Neuronal stem cell (in vitro differentiated cells): ENCODE data around the gene TSEN54.

Experiments
- DNase-seq: peaks from one replicate; pipeline ENCODE4 v3.0.0-alpha.2; 2013; ENCODE audit warnings: low spot score
- H2AFZ ChIP-seq: one replicate; pipeline ENCODE4 v1.6.1; 2013; ENCODE audit warnings: mild to moderate bottlenecking, low read length, inconsistent platforms
- H2AK5ac ChIP-seq: 2 replicates; pipeline ENCODE4 v1.6.1; 2013; ENCODE audit warnings: low read depth, mild to moderate bottlenecking, inconsistent platforms, low read length, moderate library complexity, mixed read lengths
- H2BK120ac ChIP-seq: 2 replicates; pipeline ENCODE4 v1.6.1; 2013; ENCODE audit warnings: low read depth, mild to moderate bottlenecking, inconsistent platforms, low read length, moderate library complexity, mixed read lengths
- H2BK12ac ChIP-seq: one replicate; pipeline ENCODE4 v1.6.1; 2013; ENCODE audit warnings: low read length, inconsistent platforms
- H2BK15ac ChIP-seq: 2 replicates; pipeline ENCODE4 v1.6.1; 2013; ENCODE audit warnings: mild to moderate bottlenecking, low read length, inconsistent platforms, mixed read lengths
- H2BK5ac ChIP-seq: one replicate; pipeline ENCODE4 v1.6.1; 2013; ENCODE audit warnings: inconsistent platforms, mild to moderate bottlenecking, low read length, moderate library complexity
- H3K14ac ChIP-seq: one replicate; pipeline ENCODE4 v1.6.1; 2013; ENCODE audit warnings: low read length, inconsistent platforms
- H3K18ac ChIP-seq: 2 replicates; pipeline ENCODE4 v1.6.1; 2013; ENCODE audit warnings: low read length, inconsistent platforms
- H3K23ac ChIP-seq: 2 replicates; pipeline ENCODE4 v1.6.1; 2013; ENCODE audit warnings: low read depth, mild to moderate bottlenecking, mixed read lengths, low read length, inconsistent platforms; ENCODE audit not compliant: poor library complexity
- H3K27ac ChIP-seq: replicated peaks from 3 replicates; pipeline ENCODE4 v1.5.1; 2013; ENCODE audit warnings: low read length, inconsistent platforms
- H3K27me3 ChIP-seq, 3 experiments: 2 replicates each; pipeline ENCODE4 v1.6.1; 2013; ENCODE audit warnings: low read length in 3 of 3, mild to moderate bottlenecking in 2 of 3, inconsistent platforms in 1 of 3, low read depth in 1 of 3, mixed read lengths in 1 of 3, moderate library complexity in 1 of 3; ENCODE audit not compliant: control insufficient read depth in 3 of 3, insufficient read depth in 3 of 3
- H3K36me3 ChIP-seq, 2 donors: replicated peaks in 1 of 2; 2 replicates each; pipeline ENCODE4 v1.6.1; 2013; ENCODE audit warnings: low read length in 2 of 2; ENCODE audit not compliant: control insufficient read depth in 2 of 2, insufficient read depth in 2 of 2
- H3K4ac ChIP-seq: 2 replicates; pipeline ENCODE4 v1.6.1; 2013; ENCODE audit warnings: inconsistent platforms, mild to moderate bottlenecking, low read length, moderate library complexity
- H3K4me1 ChIP-seq, 2 donors: 1 replicate in 1 of 2; 2 replicates in 1 of 2; pipeline ENCODE4 v1.6.1; 2013; ENCODE audit warnings: low read length in 2 of 2, low read depth in 1 of 2; ENCODE audit not compliant: control insufficient read depth in 2 of 2, insufficient read depth in 1 of 2
- H3K4me2 ChIP-seq: one replicate; pipeline ENCODE4 v1.6.1; 2013; ENCODE audit warnings: mild to moderate bottlenecking, low read length, inconsistent platforms; ENCODE audit not compliant: insufficient read depth, poor library complexity, severe bottlenecking
- H3K4me3 ChIP-seq, 2 donors: 2 replicates each; pipeline ENCODE4 v1.5.1; 2013; ENCODE audit warnings: low read length in 2 of 2, mild to moderate bottlenecking in 2 of 2, inconsistent platforms in 1 of 2, moderate library complexity in 1 of 2
- H3K79me1 ChIP-seq: one replicate; pipeline ENCODE4 v1.6.1; 2013; ENCODE audit warnings: low read depth, mild to moderate bottlenecking, inconsistent platforms, low read length, moderate library complexity
- H3K9ac ChIP-seq: one replicate; pipeline ENCODE4 v1.6.1; 2013; ENCODE audit warnings: mild to moderate bottlenecking, low read depth, low read length, inconsistent platforms; ENCODE audit not compliant: poor library complexity
- H3K9me3 ChIP-seq, 2 donors: replicated peaks in 1 of 2; 2 replicates each; pipeline versions ENCODE3 to v1.6.1; 2013; ENCODE audit warnings: low read length in 2 of 2, mild to moderate bottlenecking in 2 of 2, inconsistent platforms in 1 of 2, low read depth in 1 of 2, mixed read lengths in 1 of 2, moderate library complexity in 1 of 2; ENCODE audit not compliant: control insufficient read depth in 2 of 2, insufficient read depth in 1 of 2
- H4K8ac ChIP-seq: one replicate; pipeline ENCODE4 v1.6.1; 2013; ENCODE audit warnings: low read depth, mild to moderate bottlenecking, inconsistent platforms, low read length, moderate library complexity
- H4K91ac ChIP-seq: one replicate; pipeline ENCODE4 v1.6.1; 2013; ENCODE audit warnings: low read length, low read depth, mild to moderate bottlenecking, inconsistent platforms; ENCODE audit not compliant: poor library complexity
- WGBS, 2 donors: extraction: QIAGEN DNeasy Blood & Tissue Kit; methylation state at CpG; one replicate each; pipeline ENCODE4 v1.1.7; 2013; ENCODE audit warnings: missing lambda C conversion rate in 2 of 2, mixed read lengths in 1 of 2; ENCODE audit not compliant: insufficient read length in 2 of 2, insufficient replicate concordance in 1 of 2; ENCODE audit errors: extremely low coverage in 2 of 2; 5-methylcytosine and 5-hydroxymethylcytosine counted together

The TSEN54 gene

DNA sequence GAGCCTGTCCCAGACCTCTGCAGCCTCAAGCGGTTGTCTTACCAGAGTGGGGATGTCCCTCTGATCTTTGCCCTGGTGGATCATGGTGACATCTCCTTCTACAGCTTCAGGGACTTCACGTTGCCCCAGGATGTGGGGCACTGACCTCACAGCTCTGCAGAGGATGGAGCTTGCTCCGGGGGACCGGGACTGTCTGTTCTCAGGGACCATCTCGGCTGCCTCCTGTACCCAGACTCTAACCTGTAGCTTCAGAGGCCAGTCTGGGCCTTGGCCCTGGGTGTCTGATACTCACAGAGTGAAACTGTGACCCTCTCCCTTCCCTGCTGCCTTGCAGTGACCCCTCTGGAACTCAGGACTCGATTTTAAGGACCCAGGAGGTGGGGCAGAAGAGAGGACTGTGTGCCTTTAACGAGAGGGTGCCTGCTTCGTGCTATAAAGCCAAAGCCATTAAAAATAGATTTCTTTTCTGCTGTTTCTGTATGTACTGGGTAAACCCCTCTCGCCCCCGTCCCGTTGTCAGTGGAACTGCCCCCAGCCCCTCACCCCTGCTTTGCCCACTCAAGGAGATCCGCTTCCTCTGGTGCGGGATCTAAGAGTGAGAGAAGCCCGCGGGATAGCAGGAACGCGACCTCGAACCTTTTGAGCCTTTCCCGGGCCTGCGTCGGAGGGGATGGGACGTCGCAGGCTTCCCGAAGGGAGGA is 8.1 kb downstream of the TSEN54 start:
- peak overlapping the region; percentile 12 for H2AK5ac ChIP-seq
- H3K27ac ChIP-seq = no peak overlapping the region
- no peaks in the 10 kb centered on the region for H3K9me3 ChIP-seq
- no peak overlapping the region for H2AFZ ChIP-seq
- H4K8ac ChIP-seq = no peak overlapping the region
- no peak for DNase-seq
- no peak overlapping the region for H3K4ac ChIP-seq
- H2BK5ac ChIP-seq = peak overlapping the region; percentile 53
- peaks cover 0 to 16% (median 6%) of the 10 kb centered on the region in 3 experiments for H3K27me3 ChIP-seq
- H3K23ac ChIP-seq = peak overlapping the region; percentile 98
- no peak overlapping the region for H4K91ac ChIP-seq
- no peak overlapping the region for H3K14ac ChIP-seq
- H3K4me3 ChIP-seq = peak overlapping the region in 1 of 2 donors; percentile 88
- H3K79me1 ChIP-seq = peaks cover 4% of the 10 kb centered on the region
- H2BK120ac ChIP-seq = no peak overlapping the region
- H3K9ac ChIP-seq = peak overlapping the region; percentile 77
- peaks cover 0 to 5% of the 10 kb centered on the region in 2 donors for H3K4me1 ChIP-seq
- H2BK15ac ChIP-seq = peak overlapping the region; percentile 58
- no peak overlapping the region for H2BK12ac ChIP-seq
- peak overlapping the region; percentile 59 for H3K18ac ChIP-seq
- H3K4me2 ChIP-seq = peak overlapping the region; percentile 96
- no CpG with 5 or more reads among the region's 24 CpGs for WGBS, 2 donors
- H3K36me3 ChIP-seq = peaks cover 23 to 41% of the 10 kb centered on the region in 2 donors

DNA sequence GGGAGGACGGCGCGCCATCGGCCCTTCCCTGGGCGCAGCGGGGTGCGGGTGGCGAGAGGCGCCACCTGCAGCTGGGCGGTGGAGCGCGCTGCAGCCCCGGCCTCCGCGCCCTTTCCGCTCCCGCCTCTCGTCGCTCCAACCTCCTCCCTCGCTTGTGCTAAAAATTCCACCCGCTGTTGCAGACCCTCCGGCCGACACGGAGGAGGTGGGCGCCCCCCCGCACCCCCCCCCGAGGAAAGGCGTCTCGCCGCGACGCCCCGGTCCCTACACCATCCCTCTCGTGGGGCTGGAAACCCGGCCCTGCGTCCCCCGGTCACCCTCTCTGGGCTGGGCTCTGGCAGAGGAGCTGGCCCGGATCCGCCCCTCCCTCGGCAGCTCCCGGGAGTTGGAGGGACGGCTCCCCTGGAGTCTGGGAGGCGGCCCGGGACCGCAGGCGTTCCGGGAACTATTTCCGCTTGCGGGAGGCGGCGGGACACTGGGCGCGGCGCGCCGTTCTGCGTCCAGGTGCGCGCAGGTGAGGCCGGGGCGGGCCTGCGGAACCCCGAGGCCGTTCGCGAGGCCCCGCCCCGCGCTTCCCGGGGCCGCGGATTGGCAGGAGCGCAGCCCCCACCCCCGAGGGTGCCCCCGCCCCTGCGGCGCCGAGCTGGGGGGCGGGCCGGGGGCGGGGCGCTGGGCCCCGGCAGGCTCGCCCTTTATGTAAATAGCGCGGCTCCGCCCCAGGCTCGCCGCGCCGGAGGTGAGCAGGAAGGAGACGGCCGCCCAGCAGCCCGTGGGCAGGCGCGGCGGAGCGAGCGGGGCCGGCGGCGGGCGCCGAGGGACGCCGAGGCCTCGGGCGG is 8.9 kb downstream of the TSEN54 start, which contains the start of gene LLGL2:
TSS of gene LLGL2 (plus strand) at position 728 of the 836 bp plus-strand sequence. CDS start 17,730 bp downstream, outside the sequence.
- H3K4me3 ChIP-seq = peak within 1 kb of the TSS in 1 of 2 donors; percentile 88
- peak; percentile 84 for DNase-seq

DNA sequence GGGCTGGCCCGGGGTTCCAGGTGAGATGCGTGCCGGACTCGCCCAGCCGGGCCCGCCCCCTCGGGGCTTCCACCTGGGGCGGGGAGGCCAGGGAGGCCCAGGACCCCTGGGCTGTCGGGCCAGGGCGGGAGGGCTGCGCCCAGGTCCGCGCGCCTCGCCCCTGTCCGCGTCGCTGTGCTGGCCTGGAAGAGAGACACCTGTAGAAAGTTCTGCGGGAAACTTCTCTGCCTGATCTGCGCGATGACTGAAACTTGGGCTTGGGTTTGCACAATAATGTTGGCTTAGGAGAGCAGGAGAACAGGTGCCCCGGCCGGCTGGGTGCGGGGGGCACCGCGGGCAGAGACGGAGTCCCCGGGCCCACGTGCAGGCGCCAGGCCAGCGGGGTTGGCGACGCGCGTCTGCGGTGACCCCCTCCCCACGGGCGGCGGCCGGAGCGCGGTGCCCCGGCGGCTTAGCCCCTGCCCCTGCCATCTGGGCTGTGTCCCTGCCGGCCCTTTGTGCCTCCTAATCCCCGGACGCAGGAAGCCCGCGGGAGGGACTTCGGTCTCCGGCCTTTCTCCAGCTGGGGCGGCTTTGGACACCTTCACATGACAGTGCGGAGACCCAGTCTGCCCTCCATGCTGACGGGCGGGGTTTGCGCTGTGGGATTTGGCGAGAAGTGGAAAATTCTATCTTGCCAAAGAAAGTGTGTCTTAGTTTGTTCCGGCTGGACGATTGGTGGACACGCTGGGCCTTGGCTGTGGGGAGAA is 9.7 kb downstream of the TSEN54 start:
- no CpG with 5 or more reads among the region's 60 CpGs for WGBS, 2 donors
- peaks cover 4% of the 10 kb centered on the region for H3K79me1 ChIP-seq
- no peak overlapping the region for H4K8ac ChIP-seq
- peak overlapping the region in 1 of 2 donors; percentile 81 for H3K4me3 ChIP-seq
- peaks cover 2 to 5% of the 10 kb centered on the region in 2 donors for H3K4me1 ChIP-seq
- H3K14ac ChIP-seq = peak overlapping the region; percentile 71
- peak overlapping the region; percentile 73 for H2AFZ ChIP-seq
- H3K27ac ChIP-seq = no peak overlapping the region
- peak overlapping the region; percentile 94 for H3K18ac ChIP-seq
- H2BK5ac ChIP-seq = no peak overlapping the region
- no peak overlapping the region for H4K91ac ChIP-seq
- peak overlapping the region; percentile 80 for H3K9ac ChIP-seq
- H3K4me2 ChIP-seq = peak overlapping the region; percentile 96
- H2BK15ac ChIP-seq = peak overlapping the region; percentile 54
- peak overlapping the region; percentile 87 for H2AK5ac ChIP-seq
- no peak overlapping the region for H2BK120ac ChIP-seq
- peak; percentile 41 for DNase-seq
- no peak overlapping the region for H3K4ac ChIP-seq
- H3K9me3 ChIP-seq = no peaks in the 10 kb centered on the region
- peaks cover 0 to 18% (median 6%) of the 10 kb centered on the region in 3 experiments for H3K27me3 ChIP-seq
- no peak overlapping the region for H2BK12ac ChIP-seq
- peak overlapping the region; percentile 80 for H3K23ac ChIP-seq
- H3K36me3 ChIP-seq = peaks cover 20 to 33% of the 10 kb centered on the region in 2 donors

More for the DNA sequence above, 8.9 kb downstream of the TSEN54 start, which contains the start of gene LLGL2:
- H3K14ac ChIP-seq = peak within 1 kb of the TSS; percentile 71
- H4K91ac ChIP-seq = no peak within 1 kb of the TSS
- H3K9ac ChIP-seq = peak within 1 kb of the TSS; percentile 80
- H3K23ac ChIP-seq = peak within 1 kb of the TSS; percentile 98
- H3K4ac ChIP-seq = no peak within 1 kb of the TSS
- H3K36me3 ChIP-seq = peaks cover 20 to 33% of the 10 kb centered on the region in 2 donors
- no peak within 1 kb of the TSS for H4K8ac ChIP-seq
- no peak within 1 kb of the TSS for H3K27ac ChIP-seq
- H2BK120ac ChIP-seq = no peak within 1 kb of the TSS
- H2AK5ac ChIP-seq = peak within 1 kb of the TSS; percentile 87
- H3K9me3 ChIP-seq = no peaks in the 10 kb centered on the region
- H3K18ac ChIP-seq = peak within 1 kb of the TSS; percentile 94
- peak within 1 kb of the TSS; percentile 73 for H2AFZ ChIP-seq
- peaks cover 4% of the 10 kb centered on the region for H3K79me1 ChIP-seq
- peak within 1 kb of the TSS; percentile 96 for H3K4me2 ChIP-seq
- no peak within 1 kb of the TSS for H2BK12ac ChIP-seq
- peak within 1 kb of the TSS; percentile 53 for H2BK5ac ChIP-seq
- no CpG with 5 or more reads among the region's 108 CpGs for WGBS, 2 donors
- H3K27me3 ChIP-seq = peaks cover 0 to 16% (median 6%) of the 10 kb centered on the region in 3 experiments
- peaks cover 0 to 5% of the 10 kb centered on the region in 2 donors for H3K4me1 ChIP-seq
- peak within 1 kb of the TSS; percentile 58 for H2BK15ac ChIP-seq
